Left hindlimb (tissue), 1 donor: ENCODE data around the gene HMG20A.

Experiments
- DNase-seq: peaks from one replicate; pipeline ENCODE4 v3.0.0-alpha.2; 2018

Gene HMG20A

GRCh38 chr15:77479015-77479414, 58.3 kb downstream of the HMG20A start:
- DNase-seq, result no peak

GRCh38 chr15:77480859-77481633, 60.4 kb downstream of the HMG20A start:
- DNase-seq, result no peak

DNA sequence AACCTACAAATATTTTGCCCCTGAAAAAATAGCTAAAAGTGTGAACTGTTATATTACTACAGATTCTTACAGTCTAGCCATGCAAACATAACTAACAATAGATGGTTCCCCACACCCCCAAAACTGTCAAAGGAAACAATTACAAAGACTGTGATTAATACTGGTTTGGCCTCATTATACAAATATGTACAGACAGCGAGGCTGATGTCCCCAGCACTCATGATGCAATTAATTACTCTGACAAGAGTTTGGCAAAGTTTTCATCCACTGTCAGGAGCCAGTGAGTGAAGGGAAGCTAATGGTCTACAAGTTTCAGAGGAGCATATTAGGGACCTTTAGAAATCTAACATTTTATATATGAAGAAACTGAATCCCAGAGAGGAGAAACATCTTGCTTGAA, 61.0 kb downstream of the HMG20A start:
- no peak for DNase-seq

DNA sequence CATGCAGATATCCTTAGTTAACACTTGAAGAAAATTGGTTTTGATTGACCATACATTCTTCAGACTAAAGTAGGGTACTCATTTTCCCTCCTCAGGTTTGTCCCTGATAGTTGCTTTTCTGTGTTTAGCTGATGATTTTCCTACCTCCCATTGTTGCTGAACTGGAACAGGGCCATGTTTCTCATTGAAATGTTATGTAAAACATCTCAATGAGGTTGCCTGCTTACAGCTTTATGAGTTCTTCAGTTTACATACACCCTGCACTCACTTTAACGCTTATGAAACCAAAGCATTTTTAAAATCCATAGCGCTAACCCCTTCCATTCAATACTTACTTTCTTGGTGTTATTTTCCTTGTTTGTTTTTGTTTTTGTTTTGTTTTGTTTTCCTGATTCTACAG, 61.9 kb downstream of the HMG20A start:
- DNase-seq, result no peak

- no peak for DNase-seq
These were observed 62.9 kb downstream of the HMG20A start for GRCh38 chr15:77483425-77484140.

- no peak for DNase-seq
These were observed 64.3 kb downstream of the HMG20A start for GRCh38 chr15:77484994-77485393.

- DNase-seq, result no peak
These were observed 66.1 kb downstream of the HMG20A start for GRCh38 chr15:77486542-77487468.

- DNase-seq, result no peak
These were observed 66.8 kb downstream of the HMG20A start for GRCh38 chr15:77487469-77487842.

DNA sequence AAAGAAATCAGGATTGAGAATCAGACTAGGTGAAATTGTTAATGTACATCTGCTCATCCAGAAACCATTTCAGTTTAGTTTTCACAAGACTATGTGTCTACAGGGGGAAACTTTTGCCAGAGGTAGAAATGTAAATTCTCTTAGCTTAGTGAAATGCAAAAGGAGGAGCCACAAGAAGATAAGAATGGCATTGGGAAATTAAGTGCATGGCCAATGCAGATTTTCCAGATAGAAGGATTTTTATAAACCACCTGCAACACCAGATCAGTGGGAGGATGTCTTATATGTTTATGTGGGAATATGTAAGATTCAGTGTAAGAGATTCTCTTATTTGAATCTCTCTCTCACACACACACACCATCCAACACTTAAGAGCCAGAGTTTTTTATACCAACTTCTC, 67.2 kb downstream of the HMG20A start:
- no peak for DNase-seq

GRCh38 chr15:77489647-77490046, 69.0 kb downstream of the HMG20A start:
- DNase-seq, result no peak

DNA sequence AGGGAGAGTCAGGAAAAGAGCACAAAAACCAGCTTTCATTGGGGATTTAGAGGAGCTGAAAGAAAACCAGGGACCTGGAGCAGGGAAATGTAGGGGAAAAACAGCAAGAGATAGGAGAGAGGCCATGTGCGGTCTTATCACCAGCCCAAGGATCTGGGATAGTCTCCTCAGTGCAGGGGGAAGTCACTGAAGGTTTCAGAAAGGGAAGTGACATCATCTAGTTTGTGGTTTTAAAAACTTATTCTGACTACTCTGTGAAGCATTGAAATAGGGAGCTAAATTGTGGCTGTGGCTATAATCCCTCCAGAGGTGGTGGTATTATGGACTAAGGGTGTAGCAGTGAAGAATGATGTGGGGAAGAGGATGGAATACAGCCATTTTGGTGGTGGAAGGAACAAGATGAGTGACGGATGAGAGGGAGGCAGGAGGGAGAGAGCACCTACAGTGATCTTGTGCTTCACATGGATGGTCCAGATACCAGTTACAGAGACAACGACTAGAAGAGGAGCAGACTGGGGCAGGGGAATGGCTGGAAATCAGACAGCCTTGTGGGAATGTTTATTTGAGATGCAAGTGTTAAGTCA, 72.7 kb downstream of the HMG20A start:
- DNase-seq, result no peak

DNA sequence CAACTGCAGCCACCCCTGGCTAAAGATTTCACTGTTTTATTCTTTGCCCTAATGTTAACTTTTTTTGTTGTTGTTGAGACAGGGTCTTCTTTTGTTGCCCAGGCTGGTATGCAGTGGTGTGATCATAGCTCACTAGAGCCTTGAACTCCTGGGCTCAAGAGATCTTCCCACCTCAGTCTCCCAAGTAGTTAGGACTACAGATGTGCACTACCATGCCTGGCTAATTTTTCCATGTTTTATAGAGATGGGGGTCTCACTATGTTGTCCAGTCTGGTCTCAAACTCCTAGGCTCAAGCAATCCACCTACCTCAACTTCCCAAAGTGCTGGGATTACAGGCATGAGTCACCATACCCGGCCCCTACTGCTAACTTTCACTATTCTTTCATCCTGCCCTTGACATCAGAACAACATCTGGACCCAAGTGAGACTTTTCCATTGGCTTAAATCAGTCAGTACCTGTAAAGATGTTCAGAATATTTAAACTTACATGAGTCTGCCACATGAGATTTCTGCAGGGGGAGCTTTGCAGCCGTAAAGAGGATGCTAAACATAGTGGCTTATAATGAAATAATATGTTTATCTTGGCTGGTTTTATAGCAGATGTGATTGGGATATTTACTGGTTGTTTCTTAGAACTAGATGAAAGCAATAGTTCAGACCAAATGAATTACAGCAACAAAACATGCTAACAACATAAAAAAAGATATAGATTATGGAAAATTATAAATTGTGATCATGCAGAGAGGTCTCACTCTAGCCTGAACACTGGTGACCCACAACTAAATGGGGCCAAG, 73.6 kb downstream of the HMG20A start:
- no peak for DNase-seq

GRCh38 chr15:77494964-77495363, 74.3 kb downstream of the HMG20A start:
- no peak for DNase-seq

DNA sequence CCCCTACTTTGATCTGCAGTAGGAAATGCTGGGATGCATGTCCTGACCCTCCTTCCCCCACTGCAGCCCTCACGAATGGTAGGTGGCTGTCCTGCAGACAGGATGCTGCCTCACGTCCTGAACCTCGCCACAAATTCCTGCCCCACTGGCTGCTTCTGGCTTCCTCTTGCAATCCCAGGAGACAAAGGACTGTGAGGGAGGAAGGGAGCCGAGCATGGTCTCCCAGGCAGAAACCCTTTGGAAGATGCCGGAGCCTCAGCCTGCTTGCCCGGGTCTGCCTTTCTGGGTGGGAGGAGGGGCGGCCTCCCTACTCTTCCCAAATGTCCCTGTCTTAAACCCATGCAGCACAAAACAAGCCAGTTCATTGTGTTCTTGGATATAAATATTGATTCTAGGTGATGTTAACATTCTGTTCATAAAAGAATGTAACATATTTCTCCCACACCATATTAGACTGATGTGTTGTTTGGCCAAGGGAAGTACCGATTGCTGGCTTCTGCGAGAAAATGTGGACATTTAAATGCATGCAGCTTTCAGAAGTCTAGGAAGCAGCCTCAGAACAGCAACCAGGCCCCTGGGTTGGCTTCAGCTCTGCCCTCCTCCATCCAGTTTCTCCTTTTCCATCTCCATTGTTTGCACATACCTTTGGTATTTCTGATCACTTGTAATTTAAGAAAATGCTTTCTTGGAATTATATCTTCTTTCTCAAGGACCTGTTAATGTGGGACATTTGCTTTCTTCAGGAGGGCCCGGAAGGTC, 75.3 kb downstream of the HMG20A start:
- peak; percentile 72 for DNase-seq

- peak; percentile 95 for DNase-seq
These were observed 76.0 kb downstream of the HMG20A start for GRCh38 chr15:77496715-77497109.

GRCh38 chr15:77497110-77497737, 76.5 kb downstream of the HMG20A start:
- peak; percentile 93 for DNase-seq

DNA sequence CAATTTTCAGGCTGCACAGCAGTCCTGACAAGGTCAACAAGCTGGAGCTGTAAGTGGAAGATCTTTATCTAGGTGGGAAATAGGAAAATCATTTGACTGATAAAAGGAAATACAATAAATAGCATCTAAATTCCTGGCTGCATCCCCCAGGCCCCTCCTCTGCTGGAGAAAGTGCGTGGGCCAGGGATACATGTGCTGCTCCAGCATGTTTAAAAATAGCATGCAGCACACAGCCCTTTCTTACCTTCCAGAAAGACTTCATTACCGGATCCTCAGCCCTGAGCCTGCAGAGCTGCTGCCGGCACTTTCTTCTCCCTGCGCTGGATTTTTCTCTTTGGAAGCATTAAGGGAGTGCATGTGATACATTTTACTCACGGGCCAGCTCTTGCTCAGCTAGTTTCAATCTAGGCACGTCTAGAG, 77.3 kb downstream of the HMG20A start:
- peak; percentile 86 for DNase-seq

GRCh38 chr15:77499087-77499760, 78.5 kb downstream of the HMG20A start:
- DNase-seq, result no peak

DNA sequence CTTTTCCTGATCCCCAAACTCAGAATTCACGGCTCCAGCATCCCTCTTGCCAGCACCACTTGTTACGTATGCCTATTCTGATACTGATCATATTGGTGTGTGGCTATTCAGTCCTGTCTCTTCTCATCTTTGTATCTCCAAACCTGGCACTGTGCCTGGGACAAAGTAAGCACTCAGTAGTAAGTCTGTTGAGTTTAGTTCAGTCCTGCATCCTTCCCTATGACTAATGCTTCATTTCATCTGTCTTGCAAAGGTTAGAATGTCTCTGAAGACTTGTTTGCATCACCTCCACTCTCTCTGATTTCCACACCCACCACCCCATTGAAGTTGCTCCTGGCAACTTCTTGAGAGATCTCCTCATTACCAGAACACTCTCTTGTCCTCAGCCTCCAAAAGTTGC, 80.3 kb downstream of the HMG20A start:
- DNase-seq, result no peak

DNA sequence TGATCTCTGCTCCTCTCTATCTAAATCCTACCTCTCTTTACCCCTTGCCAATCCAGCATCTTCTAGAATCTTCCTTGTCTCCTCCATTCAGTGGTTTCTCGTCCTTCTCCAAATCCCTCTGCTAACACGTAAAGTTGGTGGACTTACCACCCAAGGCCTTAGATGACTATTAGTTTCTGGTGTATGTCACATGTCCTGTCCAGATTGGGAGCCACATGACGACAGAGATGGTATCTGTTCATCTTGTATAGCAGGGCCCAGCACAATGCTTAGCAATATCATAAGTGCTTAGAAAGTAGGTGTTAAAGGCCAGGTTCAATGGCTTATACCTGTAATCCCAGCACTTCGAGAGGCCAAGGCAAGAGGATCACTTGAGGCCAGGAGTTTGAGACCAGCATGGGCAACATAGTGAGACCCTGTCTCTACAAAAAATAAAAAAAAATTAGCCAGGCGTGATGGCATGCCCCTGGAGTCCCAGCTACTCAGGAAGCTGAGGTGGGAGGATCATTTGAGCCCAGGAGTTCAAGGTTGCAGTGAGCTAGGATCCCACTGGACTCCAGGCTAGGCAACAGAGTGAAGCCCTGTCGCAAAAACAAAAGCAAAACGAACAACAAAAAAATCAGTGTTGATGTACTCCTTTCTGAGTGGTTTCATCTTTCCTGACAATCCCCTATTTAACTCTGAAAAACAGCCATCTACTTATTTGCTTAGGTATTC, 81.8 kb downstream of the HMG20A start:
- no peak for DNase-seq
